HepG2 (cell line): Measurements from ENCODE around the gene ZNF91. TPM values are rescaled to one million over a fixed set of nuclear protein-coding genes. Genes with fewer than 3 reads are reported as not detected.

Experiments
- CBX2 ChIP-seq, 2 experiments: fragments of 200-600 bp in 1 of 2; sonication (generic); formaldehyde crosslinking in 1 of 2; IDR thresholded peaks; 2 replicates each; pipeline versions ENCODE4 v1.7.0 to v1.8.1; 2018 to 2022; ENCODE audit warnings: low read depth in 2 of 2, low read length in 1 of 2, mild to moderate bottlenecking in 1 of 2, missing genetic modification reagents in 1 of 2
- FIP1L1 ChIP-seq: fragments of 200-400 bp; formaldehyde crosslinking; IDR thresholded peaks from 2 replicates; pipeline ENCODE4 v1.6.1; 2018; ENCODE audit warnings: low read depth, mild to moderate bottlenecking, low read length, moderate library complexity, borderline replicate concordance; ENCODE audit not compliant: insufficient read depth
- JUNB ChIP-seq: sonication (generic); formaldehyde crosslinking; IDR thresholded peaks from 2 replicates; pipeline ENCODE4 v1.8.0; 2022; ENCODE audit warnings: missing genetic modification reagents, mild to moderate bottlenecking, borderline replicate concordance
- MAFK ChIP-seq, 2 experiments: IDR thresholded peaks in 1 of 2; conservative IDR thresholded peaks in 1 of 2; 2 replicates each; pipeline ENCODE4 v1.6.1; 2011; ENCODE audit warnings: improper control_type of control experiment in 2 of 2, low read length in 2 of 2
- MED1 ChIP-seq: sonication (generic); formaldehyde crosslinking; IDR thresholded peaks from 2 replicates; pipeline ENCODE4 v1.4.0; 2020; ENCODE audit warnings: missing genetic modification reagents
- MEIS1 ChIP-seq: sonication (generic); formaldehyde crosslinking; IDR thresholded peaks from 2 replicates; pipeline ENCODE4 v1.9.0; 2021; ENCODE audit warnings: mild to moderate bottlenecking, missing genetic modification reagents, moderate library complexity, borderline replicate concordance
- MTF1 ChIP-seq: sonication (generic); formaldehyde crosslinking; IDR thresholded peaks from 2 replicates; pipeline ENCODE4 v1.5.0; 2020; ENCODE audit warnings: missing genetic modification reagents
- PBX2 ChIP-seq: IDR thresholded peaks from 2 replicates; pipeline ENCODE4 v1.6.1; 2016; ENCODE audit warnings: control low read depth
- PITX1 ChIP-seq: sonication (generic); formaldehyde crosslinking; IDR thresholded peaks from 2 replicates; pipeline ENCODE4 v1.5.1; 2020; ENCODE audit warnings: mild to moderate bottlenecking, missing genetic modification reagents
- SMAD1 ChIP-seq: sonication (generic); formaldehyde crosslinking; IDR thresholded peaks from 2 replicates; pipeline ENCODE4 v1.4.0; 2020; ENCODE audit warnings: missing genetic modification reagents, low read depth, mild to moderate bottlenecking, borderline replicate concordance
- STAT5B ChIP-seq: sonication (generic); formaldehyde crosslinking; IDR thresholded peaks from 2 replicates; pipeline ENCODE4 v1.4.0; 2020; ENCODE audit warnings: missing genetic modification reagents
- ZBTB20 ChIP-seq: sonication (generic); formaldehyde crosslinking; IDR thresholded peaks from 2 replicates; pipeline ENCODE4 v1.8.1; 2023; ENCODE audit warnings: missing genetic modification reagents, low read depth, mild to moderate bottlenecking, borderline replicate concordance
- ZBTB7B ChIP-seq: sonication (generic); formaldehyde crosslinking; IDR thresholded peaks from 2 replicates; pipeline ENCODE4 v1.4.0; 2020; ENCODE audit warnings: missing genetic modification reagents
- ZFP90 ChIP-seq: sonication (generic); formaldehyde crosslinking; IDR thresholded peaks from 2 replicates; pipeline ENCODE4 v1.8.0; 2022; ENCODE audit warnings: missing genetic modification reagents, mild to moderate bottlenecking, inconsistent platforms, borderline replicate concordance
- ZNF414 ChIP-seq: sonication (generic); formaldehyde crosslinking; IDR thresholded peaks from 2 replicates; pipeline ENCODE4 v1.5.0; 2020; ENCODE audit warnings: missing genetic modification reagents
- ZNF496 ChIP-seq: sonication (generic); formaldehyde crosslinking; IDR thresholded peaks from 2 replicates; pipeline ENCODE4 v1.8.1; 2023; ENCODE audit warnings: mild to moderate bottlenecking, moderate library complexity, missing genetic modification reagents; ENCODE audit not compliant: insufficient replicate concordance
- ZNF547 ChIP-seq: sonication (generic); formaldehyde crosslinking; IDR thresholded peaks from 2 replicates; pipeline ENCODE4 v1.5.1; 2020; ENCODE audit warnings: mild to moderate bottlenecking, missing genetic modification reagents
- ZNF678 ChIP-seq: sonication (generic); formaldehyde crosslinking; IDR thresholded peaks from 2 replicates; pipeline ENCODE4 v1.4.0; 2020; ENCODE audit warnings: mild to moderate bottlenecking, missing genetic modification reagents
- ZNF784 ChIP-seq: sonication (generic); formaldehyde crosslinking; IDR thresholded peaks from 2 replicates; pipeline ENCODE4 v1.5.1; 2020; ENCODE audit warnings: missing genetic modification reagents, mild to moderate bottlenecking, borderline replicate concordance
- ZNF879 ChIP-seq: sonication (generic); formaldehyde crosslinking; IDR thresholded peaks from 2 replicates; pipeline ENCODE4 v1.8.1; 2023; ENCODE audit warnings: missing genetic modification reagents
- polyA plus RNA-seq, 8 experiments: library from polyadenylated mRNA; depleted of rRNA in 3 of 8; stranded (reverse) in 7 of 8; unstranded in 1 of 8; fragments of >200 nt; fragmentation: Illumina TruSeq in 4 of 8; extraction: Trizol in 4 of 8; gene quantifications; 2 replicates each; pipeline versions ENCODE4 v1.2.1 to v1.2.3, GENCODE V29; 2011 to 2016; ENCODE audit warnings: low read depth in 4 of 8, missing spikeins in 1 of 8, mixed read lengths in 1 of 8; ENCODE audit not compliant: insufficient read depth in 1 of 8
- total RNA-seq, 5 experiments: library from RNA; depleted of rRNA; stranded (reverse); fragments of >200 nt; fragmentation: Illumina TruSeq; extraction: Trizol; gene quantifications; 2 replicates each; pipeline ENCODE4 v1.2.3, GENCODE V29; 2016; ENCODE audit warnings: low read depth in 1 of 5
- TF ChIP-seq, protein P1 (sequence below): sonication (generic); formaldehyde crosslinking; IDR thresholded peaks from 2 replicates; pipeline ENCODE4 v1.8.0; 2022; ENCODE audit warnings: mild to moderate bottlenecking, missing genetic modification reagents, moderate library complexity
- TF ChIP-seq, protein P2 (sequence below): sonication (generic); formaldehyde crosslinking; IDR thresholded peaks from 2 replicates; pipeline ENCODE4 v1.4.0; 2020; ENCODE audit warnings: missing genetic modification reagents

The ZNF91 gene
- total and polyA plus RNA-seq, 2 of the 13 experiments (the other 11 are each of a cell fraction or from before 2014, with no cell fraction given): 19.4 to 21.5 TPM

DNA sequence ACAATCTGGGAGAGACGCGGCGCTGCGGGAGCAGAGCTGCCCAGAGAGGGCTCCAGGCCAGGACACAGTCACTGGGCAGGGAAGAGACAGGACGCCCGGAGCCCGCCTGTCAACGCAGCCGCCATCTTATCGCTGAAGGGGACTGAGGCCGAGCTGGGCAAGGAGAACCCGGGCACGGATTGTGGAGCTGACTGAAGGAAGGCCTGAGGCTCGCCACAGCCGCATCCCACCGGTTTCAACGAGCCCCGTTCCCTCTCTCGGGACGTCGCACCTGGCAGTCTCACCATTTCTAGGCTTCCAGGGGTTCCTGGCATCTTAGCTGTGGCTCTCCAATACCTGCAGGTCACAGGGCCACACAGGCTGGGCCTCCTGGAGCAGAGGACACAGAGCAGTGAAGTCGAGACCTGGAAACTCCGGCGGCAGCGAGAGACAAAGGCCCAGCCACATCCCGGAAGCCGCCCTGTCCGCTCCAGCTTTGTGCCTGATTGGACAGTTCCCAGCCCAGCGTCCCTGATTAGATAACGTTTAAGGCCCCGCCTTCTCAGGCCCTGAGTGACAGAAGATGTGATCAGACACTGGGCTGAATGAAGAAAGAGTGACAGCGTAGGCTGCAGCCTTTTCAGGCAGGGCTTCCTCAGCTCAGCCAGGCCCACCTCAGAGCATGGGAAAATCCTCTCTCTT is at the start of gene ZNF91 (continued):
- peak; percentile 33; the same call in 1 of the 2 replicates for TF ChIP-seq ZFP90 (CRISPR knock-in tag)
- no peak for TF ChIP-seq JUNB (CRISPR knock-in tag)
- TF ChIP-seq PITX1: peak; percentile 26; the same call in 1 of the 2 replicates
- no peak for TF ChIP-seq MAFK (conservative IDR thresholded peaks at IDR 0.05 in 1 of 2, IDR thresholded peaks at IDR 0.05 in 1 of 2; ENCODE audit: low read length in 2 of 2)
- TF ChIP-seq CBX2 (IDR thresholded peaks at IDR 0.05; ENCODE audit: low read depth, low read length): no peak
- no peak for TF ChIP-seq CBX2 (CRISPR knock-in tag; IDR thresholded peaks at IDR 0.05; ENCODE audit: low read depth)
- TF ChIP-seq, protein P1, sequence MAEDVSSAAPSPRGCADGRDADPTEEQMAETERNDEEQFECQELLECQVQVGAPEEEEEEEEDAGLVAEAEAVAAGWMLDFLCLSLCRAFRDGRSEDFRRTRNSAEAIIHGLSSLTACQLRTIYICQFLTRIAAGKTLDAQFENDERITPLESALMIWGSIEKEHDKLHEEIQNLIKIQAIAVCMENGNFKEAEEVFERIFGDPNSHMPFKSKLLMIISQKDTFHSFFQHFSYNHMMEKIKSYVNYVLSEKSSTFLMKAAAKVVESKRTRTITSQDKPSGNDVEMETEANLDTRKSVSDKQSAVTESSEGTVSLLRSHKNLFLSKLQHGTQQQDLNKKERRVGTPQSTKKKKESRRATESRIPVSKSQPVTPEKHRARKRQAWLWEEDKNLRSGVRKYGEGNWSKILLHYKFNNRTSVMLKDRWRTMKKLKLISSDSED (CRISPR knock-in tag): no peak
- no peak; the same call in 1 of the 2 replicates for TF ChIP-seq STAT5B (CRISPR knock-in tag)
- peak; percentile 93 for TF ChIP-seq PBX2 (CRISPR knock-in tag)
- no peak for TF ChIP-seq ZNF496
- no peak for TF ChIP-seq ZNF547 (CRISPR knock-in tag)
- peak; percentile 37; the same call in 1 of the 2 replicates for TF ChIP-seq MED1 (CRISPR knock-in tag)
- TF ChIP-seq ZBTB7B: no peak; the same call in 1 of the 2 replicates
- no peak; the same call in 1 of the 2 replicates for TF ChIP-seq ZNF784 (CRISPR knock-in tag)
- TF ChIP-seq ZNF414 (CRISPR knock-in tag): no peak
- no peak for TF ChIP-seq FIP1L1
- 0 out of 2 replicates have a peak, but pooled peaks have one; percentile 43 for TF ChIP-seq ZNF879 (CRISPR knock-in tag)
- TF ChIP-seq MEIS1 (CRISPR knock-in tag): peak; percentile 54; the same call in 1 of the 2 replicates
- TF ChIP-seq, protein P2, sequence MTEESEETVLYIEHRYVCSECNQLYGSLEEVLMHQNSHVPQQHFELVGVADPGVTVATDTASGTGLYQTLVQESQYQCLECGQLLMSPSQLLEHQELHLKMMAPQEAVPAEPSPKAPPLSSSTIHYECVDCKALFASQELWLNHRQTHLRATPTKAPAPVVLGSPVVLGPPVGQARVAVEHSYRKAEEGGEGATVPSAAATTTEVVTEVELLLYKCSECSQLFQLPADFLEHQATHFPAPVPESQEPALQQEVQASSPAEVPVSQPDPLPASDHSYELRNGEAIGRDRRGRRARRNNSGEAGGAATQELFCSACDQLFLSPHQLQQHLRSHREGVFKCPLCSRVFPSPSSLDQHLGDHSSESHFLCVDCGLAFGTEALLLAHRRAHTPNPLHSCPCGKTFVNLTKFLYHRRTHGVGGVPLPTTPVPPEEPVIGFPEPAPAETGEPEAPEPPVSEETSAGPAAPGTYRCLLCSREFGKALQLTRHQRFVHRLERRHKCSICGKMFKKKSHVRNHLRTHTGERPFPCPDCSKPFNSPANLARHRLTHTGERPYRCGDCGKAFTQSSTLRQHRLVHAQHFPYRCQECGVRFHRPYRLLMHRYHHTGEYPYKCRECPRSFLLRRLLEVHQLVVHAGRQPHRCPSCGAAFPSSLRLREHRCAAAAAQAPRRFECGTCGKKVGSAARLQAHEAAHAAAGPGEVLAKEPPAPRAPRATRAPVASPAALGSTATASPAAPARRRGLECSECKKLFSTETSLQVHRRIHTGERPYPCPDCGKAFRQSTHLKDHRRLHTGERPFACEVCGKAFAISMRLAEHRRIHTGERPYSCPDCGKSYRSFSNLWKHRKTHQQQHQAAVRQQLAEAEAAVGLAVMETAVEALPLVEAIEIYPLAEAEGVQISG (CRISPR knock-in tag): peak; percentile 85
- TF ChIP-seq SMAD1 (CRISPR knock-in tag): no peak
- TF ChIP-seq ZBTB20 (CRISPR knock-in tag): no peak; the same call in 1 of the 2 replicates
- TF ChIP-seq MTF1 (CRISPR knock-in tag): 0 out of 2 replicates have a peak, but pooled peaks have one; percentile 25
- TF ChIP-seq ZNF678 (CRISPR knock-in tag): peak; percentile 67; the same call in 1 of the 2 replicates
